H9 (cell line): ENCODE data around the gene SELE. TPM values are rescaled to one million over a fixed set of nuclear protein-coding genes. Genes with fewer than 3 reads are reported as not detected.

ENCODE experiments used
- DNase-seq: peaks from one replicate; pipeline ENCODE4 v3.0.0-alpha.2; 2017
- H2AFZ ChIP-seq: one replicate; pipeline ENCODE4 v1.6.1; 2013; ENCODE audit warnings: mild to moderate bottlenecking, low read length, control low read depth, moderate library complexity
- H2AK5ac ChIP-seq: 2 replicates; pipeline ENCODE4 v1.6.1; 2013; ENCODE audit warnings: low read length, control low read depth, mixed read lengths; ENCODE audit not compliant: insufficient read length
- H2BK120ac ChIP-seq: one replicate; pipeline ENCODE4 v1.6.1; 2013; ENCODE audit warnings: low read depth, mild to moderate bottlenecking, low read length, control low read depth, inconsistent platforms; ENCODE audit not compliant: poor library complexity, severe bottlenecking
- H2BK12ac ChIP-seq: 2 replicates; pipeline ENCODE4 v1.6.1; 2013; ENCODE audit warnings: low read length, control low read depth, mixed read lengths, low read depth; ENCODE audit not compliant: insufficient read length
- H2BK15ac ChIP-seq: 2 replicates; pipeline ENCODE4 v1.6.1; 2013; ENCODE audit warnings: low read depth, low read length, control low read depth
- H2BK20ac ChIP-seq: one replicate; pipeline ENCODE4 v1.6.1; 2013; ENCODE audit warnings: low read depth, mild to moderate bottlenecking, low read length, control low read depth, inconsistent platforms; ENCODE audit not compliant: poor library complexity, severe bottlenecking
- H2BK5ac ChIP-seq: 2 replicates; pipeline ENCODE4 v1.6.1; 2013; ENCODE audit warnings: low read length, control low read depth, mixed read lengths; ENCODE audit not compliant: insufficient read length
- H3K14ac ChIP-seq: 2 replicates; pipeline ENCODE4 v1.6.1; 2013; ENCODE audit warnings: low read length, control low read depth; ENCODE audit not compliant: insufficient read depth
- H3K18ac ChIP-seq: 2 replicates; pipeline ENCODE4 v1.6.1; 2013; ENCODE audit warnings: low read depth, mild to moderate bottlenecking, mixed read lengths, low read length, control low read depth; ENCODE audit not compliant: insufficient read length
- H3K23ac ChIP-seq: 2 replicates; pipeline ENCODE4 v1.6.1; 2013; ENCODE audit warnings: low read length, control low read depth, mixed read lengths, low read depth; ENCODE audit not compliant: insufficient read length
- H3K23me2 ChIP-seq: 2 replicates; pipeline ENCODE4 v1.6.1; 2013; ENCODE audit warnings: low read depth, mild to moderate bottlenecking, mixed read lengths, low read length, control low read depth; ENCODE audit not compliant: insufficient read length, poor library complexity, severe bottlenecking
- H3K27ac ChIP-seq: 2 replicates; pipeline ENCODE4 v1.5.1; 2013; ENCODE audit warnings: low read length, control low read depth, mixed read lengths, low read depth; ENCODE audit not compliant: insufficient read length
- H3K27me3 ChIP-seq: 2 replicates; pipeline ENCODE4 v1.6.1; 2013; ENCODE audit warnings: low read length, control low read depth, inconsistent platforms; ENCODE audit not compliant: insufficient read depth
- H3K4ac ChIP-seq: 2 replicates; pipeline ENCODE4 v1.6.1; 2013; ENCODE audit warnings: low read depth, mild to moderate bottlenecking, control low read depth, inconsistent platforms, low read length, moderate library complexity
- H3K4me1 ChIP-seq: 2 replicates; pipeline ENCODE4 v1.6.1; 2013; ENCODE audit warnings: low read length, control low read depth, inconsistent platforms; ENCODE audit not compliant: insufficient read depth
- H3K4me2 ChIP-seq: 2 replicates; pipeline ENCODE4 v1.6.1; 2013; ENCODE audit warnings: low read length, control low read depth, mixed read lengths; ENCODE audit not compliant: insufficient read length, insufficient read depth
- H3K56ac ChIP-seq: 2 replicates; pipeline ENCODE4 v1.6.1; 2013; ENCODE audit warnings: low read depth, mild to moderate bottlenecking, mixed read lengths, low read length, control low read depth; ENCODE audit not compliant: insufficient read length
- H3K79me1 ChIP-seq: 2 replicates; pipeline ENCODE4 v1.6.1; 2013; ENCODE audit warnings: low read depth, mild to moderate bottlenecking, moderate library complexity, low read length, control low read depth, inconsistent platforms; ENCODE audit not compliant: insufficient read depth, poor library complexity, severe bottlenecking
- H3K79me2 ChIP-seq: 2 replicates; pipeline ENCODE4 v1.6.1; 2013; ENCODE audit warnings: low read length, control low read depth, inconsistent platforms; ENCODE audit not compliant: insufficient read depth
- H3K9ac ChIP-seq: 2 replicates; pipeline ENCODE4 v1.6.1; 2013; ENCODE audit warnings: low read length, control low read depth, mixed read lengths; ENCODE audit not compliant: insufficient read length; ENCODE audit errors: extremely low read depth
- H3K9me3 ChIP-seq: one replicate; pipeline ENCODE4 v1.6.1; 2013; ENCODE audit warnings: low read depth, low read length, inconsistent platforms; ENCODE audit not compliant: control insufficient read depth
- H3T11ph ChIP-seq: one replicate; pipeline ENCODE4 v1.6.1; 2013; ENCODE audit warnings: mild to moderate bottlenecking, low read length, control low read depth, inconsistent platforms
- H4K20me1 ChIP-seq: one replicate; pipeline ENCODE4 v1.6.1; 2013; ENCODE audit not compliant: control insufficient read depth, insufficient read length, insufficient read depth
- H4K5ac ChIP-seq: 2 replicates; pipeline ENCODE4 v1.6.1; 2013; ENCODE audit warnings: low read depth, mild to moderate bottlenecking, mixed read lengths, low read length, control low read depth; ENCODE audit not compliant: insufficient read length
- H4K8ac ChIP-seq: replicated peaks from 2 replicates; pipeline ENCODE4 v1.6.1; 2013; ENCODE audit warnings: low read length, control low read depth, mixed read lengths, low read depth; ENCODE audit not compliant: insufficient read length
- H4K91ac ChIP-seq: 2 replicates; pipeline ENCODE4 v1.6.1; 2013; ENCODE audit warnings: low read depth, mild to moderate bottlenecking, moderate library complexity, mixed read lengths, low read length, control low read depth; ENCODE audit not compliant: insufficient read length
- H3K27ac Mint-ChIP-seq, 3 experiments: 2 replicates in 2 of 3; 3 replicates in 1 of 3; pipeline ENCODE4 v1.8.0; 2020 to 2021; ENCODE audit warnings: mixed read lengths in 3 of 3, mild to moderate bottlenecking in 1 of 3, moderate library complexity in 1 of 3
- H3K27me3 Mint-ChIP-seq: 2 replicates; pipeline ENCODE4 v1.8.0; 2021; ENCODE audit warnings: low read depth, mild to moderate bottlenecking, moderate library complexity, mixed read lengths
- H3K36me3 Mint-ChIP-seq, 3 experiments: 2 replicates in 2 of 3; 3 replicates in 1 of 3; pipeline ENCODE4 v1.8.0; 2020 to 2021; ENCODE audit warnings: low read depth in 3 of 3, mixed read lengths in 3 of 3; ENCODE audit not compliant: insufficient read depth in 1 of 3
- H3K4me1 Mint-ChIP-seq, 2 experiments: 2 replicates each; pipeline ENCODE4 v1.8.0; 2020; ENCODE audit warnings: mixed read lengths in 2 of 2
- H3K4me3 Mint-ChIP-seq, 2 experiments: 2 replicates in 1 of 2; 3 replicates in 1 of 2; pipeline ENCODE4 v1.8.0; 2020 to 2021; ENCODE audit warnings: mild to moderate bottlenecking in 2 of 2, mixed read lengths in 2 of 2, moderate library complexity in 1 of 2
- H3K9me3 Mint-ChIP-seq, 2 experiments: 2 replicates in 1 of 2; 3 replicates in 1 of 2; pipeline ENCODE4 v1.8.0; 2020; ENCODE audit warnings: mild to moderate bottlenecking in 2 of 2, mixed read lengths in 2 of 2, moderate library complexity in 1 of 2
- WGBS: extraction: QIAGEN DNeasy Blood & Tissue Kit; methylation state at CpG from one replicate; pipeline ENCODE4 v1.1.7; 2013; ENCODE audit warnings: missing lambda C conversion rate, low lambda C conversion rate, mixed read lengths; ENCODE audit not compliant: insufficient read length; ENCODE audit errors: extremely low coverage; 5-methylcytosine and 5-hydroxymethylcytosine counted together
- total RNA-seq: library from RNA; stranded (reverse); gene quantifications from 2 replicates; pipeline ENCODE4 v1.2.1, GENCODE V29; 2021
- TF ChIP-seq, protein P1 (sequence below): fragments of 200-600 bp; sonication (generic); conservative IDR thresholded peaks from 3 replicates; pipeline ENCODE4 v1.8.0; 2021; ENCODE audit warnings: antibody characterized with exemption, mild to moderate bottlenecking

SELE gene
- total RNA-seq, 1 experiment from 2014 or later: not detected

DNA sequence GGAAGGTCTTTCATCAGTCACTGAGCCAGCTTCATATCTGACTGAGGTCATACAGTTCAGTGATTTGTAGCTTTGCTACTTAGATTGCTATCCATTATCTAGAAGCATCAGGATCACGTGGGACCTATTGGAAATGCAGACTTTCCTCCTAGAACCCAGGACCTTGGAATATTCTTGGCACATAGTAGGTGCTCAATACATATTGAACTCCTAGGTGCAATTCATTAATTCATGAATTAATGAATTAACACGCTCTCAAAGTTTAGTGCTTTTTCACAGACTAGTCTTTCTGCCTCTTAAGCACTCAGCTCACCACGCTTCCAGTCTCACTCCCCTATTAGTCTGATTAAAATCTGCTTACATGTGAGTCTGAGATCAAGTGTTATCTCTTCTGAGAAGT lies 48.7 kb upstream of the SELE start:
- Histone ChIP-seq H2BK20ac (no peak overlapping the region), H3K9ac (no peak overlapping the region), H2BK120ac (no peak overlapping the region), H3K27ac (no peak overlapping the region), H3K23ac (no peak overlapping the region), H4K20me1 (no peaks in the 10 kb centered on the region), H4K5ac (no peak overlapping the region), H3K14ac (no peak overlapping the region), H3K79me1 (no peaks in the 10 kb centered on the region), H3K4ac (no peak overlapping the region), H3K23me2 (no peaks in the 10 kb centered on the region), H2BK12ac (no peak overlapping the region), H3K79me2 (no peaks in the 10 kb centered on the region), H3T11ph (no peak overlapping the region), H2BK15ac (no peak overlapping the region), H2AK5ac (no peak overlapping the region), H2BK5ac (no peak overlapping the region), H4K91ac (no peak overlapping the region), H3K27me3 (no peaks in the 10 kb centered on the region), H3K9me3 (no peaks in the 10 kb centered on the region), H3K4me2 (no peak overlapping the region), H2AFZ (no peak overlapping the region), H3K18ac (no peak overlapping the region), H3K4me1 (peaks cover 5% of the 10 kb centered on the region; the same call in 1 of the 2 replicates), H4K8ac (no peak overlapping the region), H3K56ac (no peak overlapping the region)
- no peak for DNase-seq
- 0 out of 7 replicates have a peak, but pooled peaks cover 0 to 1% (median 0%) of the 10 kb centered on the region in 3 experiments for H3K36me3 Mint-ChIP-seq
- WGBS: no CpG with 5 or more reads among the region's 3 CpGs
- H3K27ac Mint-ChIP-seq: no peak overlapping the region
- H3K4me1 Mint-ChIP-seq: peaks cover 23 to 30% of the 10 kb centered on the region in 2 experiments
- no peaks in the 10 kb centered on the region; the same call in 1 of the 2 replicates for H3K27me3 Mint-ChIP-seq
- TF ChIP-seq, protein P1, sequence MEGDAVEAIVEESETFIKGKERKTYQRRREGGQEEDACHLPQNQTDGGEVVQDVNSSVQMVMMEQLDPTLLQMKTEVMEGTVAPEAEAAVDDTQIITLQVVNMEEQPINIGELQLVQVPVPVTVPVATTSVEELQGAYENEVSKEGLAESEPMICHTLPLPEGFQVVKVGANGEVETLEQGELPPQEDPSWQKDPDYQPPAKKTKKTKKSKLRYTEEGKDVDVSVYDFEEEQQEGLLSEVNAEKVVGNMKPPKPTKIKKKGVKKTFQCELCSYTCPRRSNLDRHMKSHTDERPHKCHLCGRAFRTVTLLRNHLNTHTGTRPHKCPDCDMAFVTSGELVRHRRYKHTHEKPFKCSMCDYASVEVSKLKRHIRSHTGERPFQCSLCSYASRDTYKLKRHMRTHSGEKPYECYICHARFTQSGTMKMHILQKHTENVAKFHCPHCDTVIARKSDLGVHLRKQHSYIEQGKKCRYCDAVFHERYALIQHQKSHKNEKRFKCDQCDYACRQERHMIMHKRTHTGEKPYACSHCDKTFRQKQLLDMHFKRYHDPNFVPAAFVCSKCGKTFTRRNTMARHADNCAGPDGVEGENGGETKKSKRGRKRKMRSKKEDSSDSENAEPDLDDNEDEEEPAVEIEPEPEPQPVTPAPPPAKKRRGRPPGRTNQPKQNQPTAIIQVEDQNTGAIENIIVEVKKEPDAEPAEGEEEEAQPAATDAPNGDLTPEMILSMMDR: no peak
- H3K4me3 Mint-ChIP-seq: no peak overlapping the region
- no peaks in the 10 kb centered on the region for H3K9me3 Mint-ChIP-seq
